Measurements from ENCODE around the gene MT2A. TPM values are rescaled to one million over a fixed set of nuclear protein-coding genes. Genes with fewer than 3 reads are reported as not detected.

Gene MT2A
- polyA plus RNA-seq, 3 donors: 14.5 to 29.8 (median 25.6) TPM

GRCh38 chr16:56649271-56649670, 40.9 kb downstream of the MT2A start:
- DNase-seq (ENCODE audit: extremely low read depth in 1 of 11, low read depth in 9 of 11, low spot score in 4 of 11): no peak

GRCh38 chr16:56649820-56650219, 41.4 kb downstream of the MT2A start:
- no peak for DNase-seq (ENCODE audit: extremely low read depth in 1 of 11, low read depth in 9 of 11, low spot score in 4 of 11)

DNA sequence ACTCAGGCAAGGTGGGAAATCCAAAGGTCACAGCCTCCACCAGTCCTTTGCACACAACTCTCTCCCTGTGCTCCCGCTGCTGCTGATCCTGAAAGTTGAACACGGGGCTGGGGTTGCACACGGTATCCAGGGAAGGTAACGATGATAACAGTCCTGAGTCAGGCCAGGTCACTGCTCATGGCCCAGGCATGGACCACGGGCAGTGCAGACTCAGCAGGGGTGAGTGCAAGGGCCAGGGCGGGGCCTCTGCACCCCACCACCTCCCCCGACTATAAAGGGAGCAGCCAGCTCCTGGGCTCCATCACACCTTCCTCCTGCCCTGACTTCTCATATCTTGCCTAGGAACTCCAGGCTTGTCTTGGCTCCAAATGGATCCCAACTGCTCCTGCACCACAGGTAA, 43.2 kb downstream of the MT2A start, which contains the start of gene MT1B:
TSS of gene MT1B (plus strand) at position 301 of the 400 bp plus-strand sequence. CDS start at position 369, 68 bp downstream.
- DNase-seq (ENCODE audit: extremely low read depth in 1 of 11, low read depth in 9 of 11, low spot score in 4 of 11): no peak

- no peak for DNase-seq (ENCODE audit: extremely low read depth in 1 of 11, low read depth in 9 of 11, low spot score in 4 of 11)
Observed at GRCh38 chr16:56652600-56652999, 44.2 kb downstream of the MT2A start.

DNA sequence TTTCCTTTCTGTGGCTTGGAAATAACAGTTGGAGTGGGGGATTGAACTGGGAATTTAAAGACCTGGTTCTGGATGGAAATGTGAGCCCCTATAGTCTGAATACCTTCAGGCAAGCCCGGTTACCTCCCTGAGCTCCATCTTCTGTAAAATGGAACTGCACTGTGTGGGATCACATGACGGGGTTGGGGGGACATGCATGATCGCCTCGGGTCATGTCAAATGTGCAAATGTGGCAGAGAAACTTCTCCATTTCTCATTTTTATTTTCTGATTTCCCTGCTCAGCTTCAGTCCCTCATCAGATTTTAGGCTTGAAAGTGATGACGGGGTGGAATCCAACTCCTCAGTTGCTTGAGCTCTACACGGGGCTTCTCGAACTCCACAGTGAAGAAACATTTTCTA, 44.8 kb downstream of the MT2A start:
- DNase-seq (ENCODE audit: extremely low read depth in 1 of 11, low read depth in 9 of 11, low spot score in 4 of 11): no peak

DNA sequence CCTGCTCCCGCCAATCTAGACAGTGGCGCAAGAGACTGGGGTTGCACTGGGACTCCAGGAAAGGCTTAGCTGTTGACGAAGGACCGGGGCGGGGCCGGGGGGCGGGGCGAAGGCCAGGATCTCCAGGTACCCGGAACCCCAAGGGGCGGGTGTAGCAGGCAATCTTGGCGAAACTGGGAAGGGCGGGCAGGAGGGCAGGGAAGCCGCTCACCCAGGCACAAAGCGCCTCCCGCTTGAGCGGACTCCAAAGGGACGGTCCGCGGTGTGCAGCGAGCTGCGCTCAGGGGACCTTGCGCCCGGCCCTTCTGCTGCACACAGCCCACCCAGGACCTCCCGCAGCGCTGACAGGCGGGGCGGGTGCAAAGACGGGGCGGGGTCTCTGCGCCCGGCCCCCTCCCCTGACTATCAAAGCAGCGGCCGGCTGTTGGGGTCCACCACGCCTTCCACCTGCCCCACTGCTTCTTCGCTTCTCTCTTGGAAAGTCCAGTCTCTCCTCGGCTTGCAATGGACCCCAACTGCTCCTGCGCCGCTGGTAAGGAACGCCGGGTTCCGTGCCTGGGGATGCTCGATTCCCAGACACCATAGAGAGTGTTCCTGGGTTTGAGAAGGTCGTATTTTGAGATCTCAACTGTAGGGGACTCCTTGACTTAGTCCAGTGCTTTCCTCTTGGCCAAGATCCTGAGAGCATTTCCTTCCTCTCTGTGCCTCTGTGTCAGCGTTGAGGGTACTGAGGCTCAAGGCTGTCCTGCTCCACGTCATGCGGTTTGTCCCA, 49.4 kb downstream of the MT2A start, which contains the start of gene MT1F:
TSS of gene MT1F (plus strand) at position 405 of the 772 bp plus-strand sequence. CDS start at position 505, 100 bp downstream.
- peak in 6 of 11 donors; percentile 33 to 79 (median 52) for DNase-seq (ENCODE audit: extremely low read depth in 1 of 11, low read depth in 9 of 11, low spot score in 4 of 11)

- DNase-seq (ENCODE audit: extremely low read depth in 1 of 11, low read depth in 9 of 11, low spot score in 4 of 11): no peak
Observed at GRCh38 chr16:56658327-56658875, 50.0 kb downstream of the MT2A start.

Other genes with a start within 250 kb of the MT2A start
- 100 to 1,000 TPM; 141 to 145 (median 144) TPM for gene AMFR, start 183.0 kb upstream of the MT2A start, polyA plus RNA-seq (ENCODE audit: insufficient read length in 3 of 3)
- gene NUDT21, start 157.3 kb upstream of the MT2A start, polyA plus RNA-seq (ENCODE audit: insufficient read length in 3 of 3): 100 to 1,000 TPM; 125 to 152 (median 135) TPM
- 10 to 100 TPM; 38.9 to 40.9 (median 39.6) TPM for gene OGFOD1, start 157.0 kb upstream of the MT2A start, polyA plus RNA-seq (ENCODE audit: insufficient read length in 3 of 3)
- 100 to 1,000 TPM in 1 of 3 donors, 10 to 100 TPM in 2; 68.1 to 116 (median 92.6) TPM for gene BBS2, start 88.6 kb upstream of the MT2A start, polyA plus RNA-seq (ENCODE audit: insufficient read length in 3 of 3)
- not detected for gene MT4, start 43.5 kb upstream of the MT2A start, polyA plus RNA-seq (ENCODE audit: insufficient read length in 3 of 3)
- gene MT3, start 19.1 kb upstream of the MT2A start, polyA plus RNA-seq (ENCODE audit: insufficient read length in 3 of 3): 1 to 10 TPM in 1 of 3 donors, under 1 TPM in 2; 0.84 to 1.3 (median 0.85) TPM
- gene MT1E, start 17.2 kb downstream of the MT2A start, polyA plus RNA-seq (ENCODE audit: insufficient read length in 3 of 3): 10 to 100 TPM; 16.0 to 23.9 (median 17.3) TPM
- under 1 TPM in 1 of 3 donors, not detected in 2; 0.20 TPM for gene MT1M, start 24.1 kb downstream of the MT2A start, polyA plus RNA-seq (ENCODE audit: insufficient read length in 3 of 3)
- gene MT1A, start 30.1 kb downstream of the MT2A start, polyA plus RNA-seq (ENCODE audit: insufficient read length in 3 of 3): not detected
- not detected for gene MT1B, start 43.3 kb downstream of the MT2A start, polyA plus RNA-seq (ENCODE audit: insufficient read length in 3 of 3)
- gene MT1F, start 49.4 kb downstream of the MT2A start, polyA plus RNA-seq (ENCODE audit: insufficient read length in 3 of 3): 10 to 100 TPM; 48.4 to 77.2 (median 58.2) TPM
- 10 to 100 TPM; 31.1 to 90.7 (median 45.7) TPM for gene MT1G, start 59.5 kb downstream of the MT2A start, polyA plus RNA-seq (ENCODE audit: insufficient read length in 3 of 3)
- gene MT1H, start 61.2 kb downstream of the MT2A start, polyA plus RNA-seq (ENCODE audit: insufficient read length in 3 of 3): 10 to 100 TPM in 2 of 3 donors, 1 to 10 TPM in 1; 4.5 to 25.2 (median 12.1) TPM
- 10 to 100 TPM; 24.8 to 30.2 (median 27.0) TPM for gene MT1X, start 73.9 kb downstream of the MT2A start, polyA plus RNA-seq (ENCODE audit: insufficient read length in 3 of 3)
- gene NUP93, start 121.5 kb downstream of the MT2A start, polyA plus RNA-seq (ENCODE audit: insufficient read length in 3 of 3): 100 to 1,000 TPM in 1 of 3 donors, 10 to 100 TPM in 2; 82.7 to 106 (median 89.4) TPM

All from renal cortex interstitium (tissue), 11 donors.